HepG2 (cell line): ENCODE results near the gene TUBB. TPM values are rescaled to one million over a fixed set of nuclear protein-coding genes. Genes with fewer than 3 reads are reported as not detected.

Experiments
- ATAC-seq: fragments of 200-7000 bp; cut with Tn5 transposase; 3 replicates; pipeline ENCODE4 v1.9.1; 2020; ENCODE audit warnings: mild to moderate bottlenecking, moderate library complexity
- BruUV-seq: library from RNA; stranded (reverse); fragments of 400-500 nt; replicated peaks from 2 replicates; lab custom pipeline; 2021; lab: Mats Ljungman, UMichigan
- CTCF ChIA-PET: fragments of 300-600 bp; formaldehyde crosslinking; extraction: SDS; loops from one replicate; lab custom pipeline; 2021; ENCODE audit warnings: low total read pairs, inconsistent platforms, low intra/inter-chr PET ratio; lab: Yijun Ruan, JAX
- POLR2A ChIA-PET: fragments of 350-600 bp; sonication (Branson Sonifier 250); formaldehyde crosslinking; loops from one replicate; lab custom pipeline; 2020; ENCODE audit warnings: antibody characterized with exemption, inconsistent platforms; lab: Yijun Ruan, JAX
- DNase-seq: peaks from one replicate; pipeline ENCODE4 v3.0.0-alpha.2; 2015; ENCODE audit warnings: low spot score
- FAIRE-seq: peaks from 3 replicates; lab custom pipeline; 2011; peaks lifted over from hg19 to GRCh38; lab: Jason Lieb, UNC
- H2AFZ ChIP-seq: one replicate; pipeline ENCODE4 v1.6.1; 2011; ENCODE audit warnings: low read length, inconsistent platforms
- H3K27ac ChIP-seq: fragments of 300-600 bp; 3 replicates; pipeline ENCODE4 v1.8.0; 2011; ENCODE audit warnings: mixed run types, mild to moderate bottlenecking, mixed read lengths, low read length, inconsistent platforms; ENCODE audit not compliant: insufficient read depth; ENCODE audit errors: extremely low read length
- H3K27me3 ChIP-seq, 2 experiments: fragments of 200-600 bp in 1 of 2; 2 replicates in 1 of 2; 3 replicates in 1 of 2; pipeline versions ENCODE4 v1.6.0 to v1.8.0; 2011; ENCODE audit warnings: low read length in 2 of 2, mild to moderate bottlenecking in 2 of 2, moderate library complexity in 2 of 2, inconsistent platforms in 1 of 2; ENCODE audit not compliant: insufficient read depth in 2 of 2, control insufficient read depth in 1 of 2
- H3K36me3 ChIP-seq, 2 experiments: fragments of 200-600 bp in 1 of 2; replicated peaks in 1 of 2; 2 replicates in 1 of 2; 3 replicates in 1 of 2; pipeline versions ENCODE4 v1.5.1 to v1.8.0; 2011; ENCODE audit warnings: low read length in 2 of 2, inconsistent platforms in 1 of 2; ENCODE audit not compliant: insufficient read depth in 2 of 2, control insufficient read depth in 1 of 2
- H3K4me1 ChIP-seq: 2 replicates; pipeline ENCODE4 v1.5.1; 2012; ENCODE audit warnings: low read length, inconsistent platforms; ENCODE audit not compliant: insufficient read depth
- H3K4me2 ChIP-seq: 2 replicates; pipeline ENCODE4 v1.6.0; 2011; ENCODE audit warnings: low read depth, low read length, inconsistent platforms
- H3K4me3 ChIP-seq, 3 experiments: fragments of 200-600 bp in 1 of 3; sonication (generic), shearing (Covaris generic) in 1 of 3; replicated peaks in 1 of 3; 2 replicates each; pipeline ENCODE4 v1.5.1; 2011 to 2016; ENCODE audit warnings: low read length in 3 of 3, inconsistent platforms in 2 of 3, low read depth in 2 of 3, mild to moderate bottlenecking in 2 of 3, control low read depth in 1 of 3, mixed read lengths in 1 of 3; ENCODE audit not compliant: insufficient read depth in 1 of 3
- H3K79me2 ChIP-seq: one replicate; pipeline ENCODE4 v1.6.1; 2011; ENCODE audit warnings: low read length, inconsistent platforms; ENCODE audit not compliant: insufficient read depth
- H3K9ac ChIP-seq: 2 replicates; pipeline ENCODE4 v1.6.0; 2011; ENCODE audit warnings: mild to moderate bottlenecking, low read depth, low read length, inconsistent platforms; ENCODE audit not compliant: insufficient read depth
- H3K9me3 ChIP-seq: 2 replicates; pipeline ENCODE4 v1.5.1; 2012; ENCODE audit warnings: mild to moderate bottlenecking, low read length
- H4K20me1 ChIP-seq: 2 replicates; pipeline ENCODE4 v1.6.0; 2011; ENCODE audit warnings: inconsistent platforms, mild to moderate bottlenecking, low read length, moderate library complexity; ENCODE audit not compliant: insufficient read depth
- ETV6 ChIP-seq: sonication (generic); formaldehyde crosslinking; conservative IDR thresholded peaks from 2 replicates; pipeline ENCODE4 v1.4.0; 2020; ENCODE audit warnings: missing genetic modification reagents
- FOXP1 ChIP-seq, 2 experiments: fragments of 450-650 bp in 1 of 2; IDR thresholded peaks; 2 replicates each; pipeline ENCODE4 v1.6.1; 2017 to 2018; ENCODE audit warnings: antibody characterized with exemption in 1 of 2
- HDAC2 ChIP-seq: sonication (generic); formaldehyde crosslinking; IDR thresholded peaks from 2 replicates; pipeline ENCODE4 v1.4.0; 2020; ENCODE audit warnings: missing genetic modification reagents
- KAT8 ChIP-seq: IDR thresholded peaks from 2 replicates; pipeline ENCODE4 v1.6.1; 2016; ENCODE audit warnings: missing genetic modification reagents, missing compliant biosample characterization
- KDM5B ChIP-seq: sonication (generic); formaldehyde crosslinking; IDR thresholded peaks from 2 replicates; pipeline ENCODE4 v1.4.0; 2020; ENCODE audit warnings: missing genetic modification reagents, mild to moderate bottlenecking, borderline replicate concordance
- KMT2A ChIP-seq: sonication (generic); formaldehyde crosslinking; IDR thresholded peaks from 2 replicates; pipeline ENCODE4 v1.4.0; 2020; ENCODE audit warnings: missing genetic modification reagents
- PAF1 ChIP-seq: IDR thresholded peaks from 2 replicates; pipeline ENCODE4 v1.6.1; 2016; ENCODE audit warnings: missing genetic modification reagents, missing compliant biosample characterization
- POLR2AphosphoS2 ChIP-seq: IDR thresholded peaks from 2 replicates; pipeline ENCODE4 v1.6.1; 2011; ENCODE audit warnings: low read depth, low read length, improper control_type of control experiment
- RFXAP ChIP-seq: sonication (generic); formaldehyde crosslinking; IDR thresholded peaks from 2 replicates; pipeline ENCODE4 v1.4.0; 2020; ENCODE audit warnings: missing genetic modification reagents, borderline replicate concordance
- SAP130 ChIP-seq: IDR thresholded peaks from 2 replicates; pipeline ENCODE4 v1.6.1; 2016; ENCODE audit warnings: low read depth
- TRIM24 ChIP-seq: sonication (generic); formaldehyde crosslinking; IDR thresholded peaks from 2 replicates; pipeline ENCODE4 v1.8.0; 2022; ENCODE audit warnings: mild to moderate bottlenecking, missing genetic modification reagents
- U2AF1 ChIP-seq: fragments of 200-400 bp; formaldehyde crosslinking; optimal IDR thresholded peaks from 2 replicates; pipeline ENCODE3; 2017; ENCODE audit warnings: mild to moderate bottlenecking, low read depth, low read length
- ZBTB38 ChIP-seq: sonication (generic); formaldehyde crosslinking; IDR thresholded peaks from 2 replicates; pipeline ENCODE4 v1.5.1; 2020; ENCODE audit warnings: mild to moderate bottlenecking, missing genetic modification reagents
- ZBTB7A ChIP-seq: sonication (generic); formaldehyde crosslinking; IDR thresholded peaks from 2 replicates; pipeline ENCODE4 v1.8.0; 2022; ENCODE audit warnings: mild to moderate bottlenecking, missing genetic modification reagents
- ZKSCAN8 ChIP-seq: IDR thresholded peaks from 2 replicates; pipeline ENCODE4 v1.6.1; 2016; ENCODE audit warnings: borderline replicate concordance, missing genetic modification reagents, missing compliant biosample characterization
- ZMYM3 ChIP-seq: sonication (generic); formaldehyde crosslinking; IDR thresholded peaks from 2 replicates; pipeline ENCODE4 v1.5.1; 2020; ENCODE audit warnings: mild to moderate bottlenecking, missing genetic modification reagents
- ZNF138 ChIP-seq: sonication (generic); formaldehyde crosslinking; IDR thresholded peaks from 2 replicates; pipeline ENCODE4 v1.5.0; 2020; ENCODE audit warnings: mild to moderate bottlenecking, low read depth, missing genetic modification reagents
- ZNF251 ChIP-seq: sonication (generic); formaldehyde crosslinking; IDR thresholded peaks from 2 replicates; pipeline ENCODE4 v1.9.0; 2021; ENCODE audit warnings: mild to moderate bottlenecking, missing genetic modification reagents
- ZNF253 ChIP-seq: sonication (generic); formaldehyde crosslinking; IDR thresholded peaks from 2 replicates; pipeline ENCODE4 v1.8.0; 2022; ENCODE audit warnings: mild to moderate bottlenecking, missing genetic modification reagents, borderline replicate concordance
- ZNF441 ChIP-seq: sonication (generic); formaldehyde crosslinking; IDR thresholded peaks from 2 replicates; pipeline ENCODE4 v1.7.0; 2021; ENCODE audit warnings: missing genetic modification reagents, borderline replicate concordance
- ZNF562 ChIP-seq: sonication (generic); formaldehyde crosslinking; IDR thresholded peaks from 2 replicates; pipeline ENCODE4 v1.8.0; 2022; ENCODE audit warnings: missing genetic modification reagents, borderline replicate concordance
- WGBS: methylation state at CpG from one replicate; pipeline ENCODE4 v1.1.6; 2017; ENCODE audit warnings: low lambda C conversion rate; 5-methylcytosine and 5-hydroxymethylcytosine counted together
- in situ Hi-C: cut with HindIII; loops from 2 replicates; pipeline ENCODE4 v1.10.0; 2017; ENCODE audit warnings: low pct_unique_long_range_greater_than_20kb; ENCODE audit not compliant: extremely low pct_ligation_motif_present
- intact Hi-C: fragments of 100-400 bp; cut with micrococcal nuclease; formaldehyde crosslinking; loops from one replicate; pipeline ENCODE4 v1.10.0; 2022; ENCODE audit not compliant: unreplicated experiment
- polyA plus RNA-seq, 8 experiments: library from polyadenylated mRNA; depleted of rRNA in 3 of 8; stranded (reverse) in 7 of 8; unstranded in 1 of 8; fragments of >200 nt; fragmentation: Illumina TruSeq in 4 of 8; extraction: Trizol in 4 of 8; gene quantifications; 2 replicates each; pipeline versions ENCODE4 v1.2.1 to v1.2.3, GENCODE V29; 2011 to 2016; ENCODE audit warnings: low read depth in 4 of 8, missing spikeins in 1 of 8, mixed read lengths in 1 of 8; ENCODE audit not compliant: insufficient read depth in 1 of 8
- total RNA-seq, 5 experiments: library from RNA; depleted of rRNA; stranded (reverse); fragments of >200 nt; fragmentation: Illumina TruSeq; extraction: Trizol; gene quantifications; 2 replicates each; pipeline ENCODE4 v1.2.3, GENCODE V29; 2016; ENCODE audit warnings: low read depth in 1 of 5
- TF ChIP-seq, protein P1 (sequence below): sonication (generic); formaldehyde crosslinking; IDR thresholded peaks from 2 replicates; pipeline ENCODE4 v1.5.1; 2020; ENCODE audit warnings: missing genetic modification reagents, mild to moderate bottlenecking, borderline replicate concordance
- TF ChIP-seq, protein P2 (sequence below), 2 experiments: sonication (generic) in 1 of 2; formaldehyde crosslinking in 1 of 2; IDR thresholded peaks; 2 replicates each; pipeline versions ENCODE4 v1.4.0 to v1.6.1; 2018 to 2020; ENCODE audit warnings: missing genetic modification reagents in 2 of 2, borderline replicate concordance in 1 of 2, low read depth in 1 of 2, mild to moderate bottlenecking in 1 of 2, missing biosample characterization in 1 of 2

TUBB gene
- total and polyA plus RNA-seq, 2 of the 13 experiments (the other 11 are each of a cell fraction or from before 2014, with no cell fraction given), result 911 to 1,163 TPM

DNA sequence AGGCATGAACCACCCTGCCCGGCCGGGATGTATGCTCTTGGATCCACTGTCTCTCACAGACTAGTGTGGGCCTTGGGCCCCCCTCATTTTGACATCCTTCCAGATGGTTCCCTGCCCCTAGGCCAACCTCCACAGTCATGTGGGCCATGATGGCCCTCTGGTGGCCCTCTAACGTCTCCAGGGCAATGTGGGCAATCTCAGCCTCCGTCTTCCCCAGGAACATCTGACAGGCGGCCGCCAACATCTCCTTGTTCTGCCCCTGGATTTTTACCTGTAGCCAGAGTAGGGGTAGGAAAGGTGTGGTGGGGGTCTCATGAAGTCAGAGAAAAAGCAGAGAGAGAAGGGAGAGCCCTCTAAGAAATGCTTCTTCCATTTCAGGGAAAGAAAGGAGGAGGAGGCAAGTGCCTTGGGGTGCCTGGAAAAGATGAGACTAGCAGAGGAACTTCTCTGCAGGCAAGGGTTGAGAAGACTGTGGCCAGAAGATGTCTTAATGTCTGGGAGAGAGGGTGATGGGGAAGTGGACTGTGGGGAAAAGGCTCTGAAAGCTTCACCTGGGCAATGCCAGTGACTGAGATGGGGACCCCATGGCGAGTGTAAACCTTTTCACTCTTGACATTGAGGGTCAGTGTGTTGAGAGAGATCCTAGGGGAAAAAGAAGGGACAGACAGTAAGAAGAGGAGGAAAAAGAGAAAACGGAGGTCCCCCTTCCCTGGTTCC, 21.1 kb downstream of the TUBB start:
- intact Hi-C loops, result no loop called here
- TF ChIP-seq KDM5B (CRISPR knock-in tag) (0 out of 2 replicates have a peak, but pooled peaks have one; percentile 31), HDAC2 (CRISPR knock-in tag) (peak; percentile 17; the same call in 1 of the 2 replicates), RFXAP (CRISPR knock-in tag) (no peak), U2AF1 (no peak), ZNF562 (CRISPR knock-in tag) (0 out of 2 replicates have a peak, but pooled peaks have one; percentile 48), KAT8 (CRISPR knock-in tag) (peak; percentile 2; the same call in 1 of the 2 replicates), PAF1 (CRISPR knock-in tag) (peak; percentile 11; the same call in 1 of the 2 replicates), TRIM24 (CRISPR knock-in tag) (no peak), ZNF441 (CRISPR knock-in tag) (0 out of 2 replicates have a peak, but pooled peaks have one; percentile 13), ZBTB7A (no peak), POLR2AphosphoS2 (no peak), ZNF253 (CRISPR knock-in tag) (no peak), KMT2A (CRISPR knock-in tag) (no peak), ZNF138 (CRISPR knock-in tag) (no peak), ZBTB38 (CRISPR knock-in tag) (peak; percentile 32; the same call in 1 of the 2 replicates), ZKSCAN8 (CRISPR knock-in tag) (0 out of 2 replicates have a peak, but pooled peaks have one; percentile 26), ETV6 (CRISPR knock-in tag) (no peak), SAP130 (CRISPR knock-in tag) (no peak), ZNF251 (CRISPR knock-in tag) (no peak), FOXP1 (IDR thresholded peaks at IDR 0.05) (no peak), FOXP1 (CRISPR knock-in tag; IDR thresholded peaks at IDR 0.05) (no peak), ZMYM3 (CRISPR knock-in tag) (no peak)
- TF ChIP-seq, protein P1, sequence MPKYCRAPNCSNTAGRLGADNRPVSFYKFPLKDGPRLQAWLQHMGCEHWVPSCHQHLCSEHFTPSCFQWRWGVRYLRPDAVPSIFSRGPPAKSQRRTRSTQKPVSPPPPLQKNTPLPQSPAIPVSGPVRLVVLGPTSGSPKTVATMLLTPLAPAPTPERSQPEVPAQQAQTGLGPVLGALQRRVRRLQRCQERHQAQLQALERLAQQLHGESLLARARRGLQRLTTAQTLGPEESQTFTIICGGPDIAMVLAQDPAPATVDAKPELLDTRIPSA (CRISPR knock-in tag), result no peak
- TF ChIP-seq, protein P2, sequence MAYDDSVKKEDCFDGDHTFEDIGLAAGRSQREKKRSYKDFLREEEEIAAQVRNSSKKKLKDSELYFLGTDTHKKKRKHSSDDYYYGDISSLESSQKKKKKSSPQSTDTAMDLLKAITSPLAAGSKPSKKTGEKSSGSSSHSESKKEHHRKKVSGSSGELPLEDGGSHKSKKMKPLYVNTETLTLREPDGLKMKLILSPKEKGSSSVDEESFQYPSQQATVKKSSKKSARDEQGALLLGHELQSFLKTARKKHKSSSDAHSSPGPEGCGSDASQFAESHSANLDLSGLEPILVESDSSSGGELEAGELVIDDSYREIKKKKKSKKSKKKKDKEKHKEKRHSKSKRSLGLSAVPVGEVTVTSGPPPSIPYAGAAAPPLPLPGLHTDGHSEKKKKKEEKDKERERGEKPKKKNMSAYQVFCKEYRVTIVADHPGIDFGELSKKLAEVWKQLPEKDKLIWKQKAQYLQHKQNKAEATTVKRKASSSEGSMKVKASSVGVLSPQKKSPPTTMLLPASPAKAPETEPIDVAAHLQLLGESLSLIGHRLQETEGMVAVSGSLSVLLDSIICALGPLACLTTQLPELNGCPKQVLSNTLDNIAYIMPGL (CRISPR knock-in tag; IDR thresholded peaks at IDR 0.05; ENCODE audit: borderline replicate concordance in 1 of 2, low read depth in 1 of 2), result 0 out of 4 replicates have a peak, but pooled peaks of 1 of the 2 experiments have one; percentile 18

More for the DNA sequence above, 21.1 kb downstream of the TUBB start:
- H3K9me3 ChIP-seq, result no peaks in the 10 kb centered on the region
- ChIA-PET CTCF (no interaction called here), POLR2A (interaction anchor here (0.6 to 16.9 kb wide), 18 partner anchors 7 to 126 kb away, joined by 3 to 414 read pairs (median 9); partner anchors contain the start of genes MDC1 and NRM)
- DNase-seq (no peak), ATAC-seq (no peak), FAIRE-seq (no peak)
- H3K27me3 ChIP-seq, result no peaks in the 10 kb centered on the region; a peak in 1 of 5 replicates
- H3K79me2 ChIP-seq, result peaks cover 24% of the 10 kb centered on the region
- in situ Hi-C loops, result loop anchor here (5.0 kb wide), 2 partner anchors 86 to 136 kb away; no protein-coding TSS in a partner anchor
- 86% methylated on average over 8 of the region's 8 CpGs for WGBS
- peaks cover 15% of the 10 kb centered on the region for H4K20me1 ChIP-seq
- H2AFZ ChIP-seq, result no peak overlapping the region
- H3K4me3 ChIP-seq, result peak overlapping the region; percentile 91 to 98 (median 98); a peak in 5 of 6 replicates
- peaks cover 71% of the 10 kb centered on the region for H3K4me1 ChIP-seq
- peaks cover 9 to 29% of the 10 kb centered on the region in 2 experiments for H3K36me3 ChIP-seq
- no TSS peak for BruUV-seq
- H3K27ac ChIP-seq, result peak overlapping the region; percentile 81
- H3K4me2 ChIP-seq, result peak overlapping the region; percentile 91
- peak overlapping the region; percentile 94 for H3K9ac ChIP-seq
